ENCODE data around the gene TNS3. TPM values are rescaled to one million over a fixed set of nuclear protein-coding genes. Genes with fewer than 3 reads are reported as not detected.

TNS3 gene
- total RNA-seq, 1 donor from 2014 or later = 120 TPM

DNA sequence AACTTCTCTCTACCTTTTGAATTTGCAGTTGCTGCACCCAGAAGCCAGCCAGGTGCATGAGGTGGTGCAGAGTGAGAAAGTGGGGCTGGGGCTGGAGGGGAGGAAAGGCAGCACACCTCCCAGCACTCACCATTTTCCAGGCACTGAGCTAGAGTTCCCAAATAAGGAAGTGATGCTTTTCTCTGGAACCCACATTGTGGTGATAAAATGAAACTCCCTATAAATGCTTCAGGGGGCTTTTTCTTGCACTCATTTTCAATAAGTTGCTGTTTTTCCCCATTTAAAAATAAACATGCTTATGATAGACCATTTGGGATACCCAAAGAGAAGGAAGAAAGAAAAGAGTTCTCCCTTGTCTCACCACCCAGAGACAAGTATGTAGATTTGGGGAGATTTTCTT lies 42.8 kb upstream of the TNS3 start:
- DNase-seq (ENCODE audit: low spot score, unreplicated experiment) = no peak
- TF ChIP-seq, protein P1, sequence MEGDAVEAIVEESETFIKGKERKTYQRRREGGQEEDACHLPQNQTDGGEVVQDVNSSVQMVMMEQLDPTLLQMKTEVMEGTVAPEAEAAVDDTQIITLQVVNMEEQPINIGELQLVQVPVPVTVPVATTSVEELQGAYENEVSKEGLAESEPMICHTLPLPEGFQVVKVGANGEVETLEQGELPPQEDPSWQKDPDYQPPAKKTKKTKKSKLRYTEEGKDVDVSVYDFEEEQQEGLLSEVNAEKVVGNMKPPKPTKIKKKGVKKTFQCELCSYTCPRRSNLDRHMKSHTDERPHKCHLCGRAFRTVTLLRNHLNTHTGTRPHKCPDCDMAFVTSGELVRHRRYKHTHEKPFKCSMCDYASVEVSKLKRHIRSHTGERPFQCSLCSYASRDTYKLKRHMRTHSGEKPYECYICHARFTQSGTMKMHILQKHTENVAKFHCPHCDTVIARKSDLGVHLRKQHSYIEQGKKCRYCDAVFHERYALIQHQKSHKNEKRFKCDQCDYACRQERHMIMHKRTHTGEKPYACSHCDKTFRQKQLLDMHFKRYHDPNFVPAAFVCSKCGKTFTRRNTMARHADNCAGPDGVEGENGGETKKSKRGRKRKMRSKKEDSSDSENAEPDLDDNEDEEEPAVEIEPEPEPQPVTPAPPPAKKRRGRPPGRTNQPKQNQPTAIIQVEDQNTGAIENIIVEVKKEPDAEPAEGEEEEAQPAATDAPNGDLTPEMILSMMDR (IDR thresholded peaks at IDR 0.05; ENCODE audit: unreplicated experiment) = no peak
- H3K4me3 Mint-ChIP-seq (ENCODE audit: low read depth) = no peak overlapping the region
- H3K27me3 Mint-ChIP-seq = no peaks in the 10 kb centered on the region
- no peak overlapping the region for H3K27ac Mint-ChIP-seq
- H3K4me1 Mint-ChIP-seq (ENCODE audit: low read depth) = peaks cover 36% of the 10 kb centered on the region
- no peaks in the 10 kb centered on the region for H3K9me3 Mint-ChIP-seq (ENCODE audit: low read depth)
- H3K36me3 Mint-ChIP-seq (ENCODE audit: insufficient read depth) = no peaks in the 10 kb centered on the region

DNA sequence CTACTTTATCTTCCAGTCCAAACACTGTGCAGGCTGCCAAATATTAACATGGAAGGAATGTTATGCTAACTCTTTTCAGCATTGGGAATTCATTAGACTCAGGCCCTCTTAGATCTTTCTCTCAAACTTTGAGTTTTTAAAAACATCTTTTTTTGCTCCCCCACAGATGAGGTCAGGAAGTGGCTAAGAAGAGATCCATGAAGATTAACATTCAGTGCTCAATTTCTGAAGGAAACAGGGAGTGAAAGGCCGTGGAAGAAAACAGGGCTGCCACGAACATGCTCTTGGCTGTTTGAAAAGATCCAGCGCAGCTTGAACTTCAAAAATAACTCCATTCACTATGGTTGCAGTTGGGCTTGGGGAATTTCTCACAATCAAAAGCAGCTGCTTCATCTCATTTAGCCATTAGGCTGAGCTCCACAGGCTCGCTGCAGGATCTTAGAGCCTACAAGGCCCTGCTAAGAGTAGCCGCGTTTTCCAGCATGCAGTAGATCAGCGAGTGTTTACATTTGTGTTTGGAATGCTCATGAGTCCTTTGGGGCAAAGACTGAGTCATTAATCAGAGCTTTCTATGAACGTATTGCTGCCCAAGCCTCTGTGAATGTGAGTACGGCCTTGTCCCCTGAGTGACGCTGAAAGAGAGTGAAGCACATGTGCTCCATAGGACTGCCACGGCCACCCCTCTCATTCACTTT lies 41.2 kb upstream of the TNS3 start:
- H3K27ac Mint-ChIP-seq = peak overlapping the region; percentile 94
- no peak for DNase-seq (ENCODE audit: low spot score, unreplicated experiment)

DNA sequence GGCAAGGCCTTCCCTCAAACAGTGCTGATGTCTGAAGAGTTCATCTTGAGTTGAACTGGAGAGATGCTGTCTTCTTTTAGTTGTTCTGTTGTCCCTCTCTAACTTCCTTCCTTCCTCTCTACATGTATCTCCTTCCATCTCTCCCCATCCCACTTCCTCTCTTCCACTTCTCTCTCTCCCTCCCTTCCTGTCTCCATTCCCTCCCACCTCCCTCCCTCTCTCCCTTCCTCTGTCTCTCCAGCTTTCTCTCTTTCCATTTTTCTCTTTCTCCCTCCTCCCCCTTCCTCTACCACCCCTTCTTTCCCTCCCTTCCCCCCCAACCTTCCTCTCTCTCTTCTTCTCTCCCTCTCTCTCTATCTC lies 40.7 kb upstream of the TNS3 start:
- no peak overlapping the region for H3K4me3 Mint-ChIP-seq (ENCODE audit: low read depth)

More for the DNA sequence above, 41.2 kb upstream of the TNS3 start:
- Mint-ChIP-seq H3K36me3 (ENCODE audit: insufficient read depth) (no peaks in the 10 kb centered on the region), H3K27me3 (no peaks in the 10 kb centered on the region), H3K4me3 (ENCODE audit: low read depth) (peak overlapping the region; percentile 4), H3K4me1 (ENCODE audit: low read depth) (peaks cover 36% of the 10 kb centered on the region), H3K9me3 (ENCODE audit: low read depth) (no peaks in the 10 kb centered on the region)
- TF ChIP-seq, protein P1 (IDR thresholded peaks at IDR 0.05; ENCODE audit: unreplicated experiment) = no peak

DNA sequence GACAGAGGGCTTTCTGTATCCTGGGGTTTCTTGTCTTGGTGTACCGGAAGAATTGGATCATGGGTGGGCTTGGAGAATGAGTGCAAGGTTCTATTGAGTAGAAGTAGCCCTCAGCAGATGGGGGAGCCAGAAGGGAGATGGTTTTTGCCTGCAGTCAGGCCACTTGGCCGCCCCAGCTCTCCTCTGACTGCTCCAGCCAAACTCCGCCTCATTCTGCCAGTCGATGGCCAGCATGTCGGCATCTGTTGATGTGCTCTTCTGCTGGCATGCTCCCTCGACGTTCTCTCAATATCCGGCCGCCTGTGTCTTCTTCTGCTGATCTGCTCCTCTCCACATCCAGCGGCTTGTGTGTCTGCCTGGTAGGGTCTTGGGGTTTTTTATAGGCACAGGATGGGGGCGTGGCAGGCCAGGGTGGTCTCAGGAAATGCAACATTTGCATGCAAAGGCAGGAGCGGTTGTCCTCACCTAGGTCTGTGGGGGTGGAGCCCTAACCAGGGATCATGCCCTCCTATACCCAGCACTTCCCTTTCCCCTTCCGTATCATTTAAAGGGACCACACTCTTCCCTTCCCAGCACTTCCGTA lies 40.2 kb upstream of the TNS3 start:
- no peaks in the 10 kb centered on the region for H3K36me3 Mint-ChIP-seq (ENCODE audit: insufficient read depth)
- no peaks in the 10 kb centered on the region for H3K9me3 Mint-ChIP-seq (ENCODE audit: low read depth)
- no peaks in the 10 kb centered on the region for H3K27me3 Mint-ChIP-seq
- TF ChIP-seq, protein P1 (IDR thresholded peaks at IDR 0.05; ENCODE audit: unreplicated experiment) = no peak
- peak overlapping the region; percentile 94 for H3K27ac Mint-ChIP-seq
- DNase-seq (ENCODE audit: low spot score, unreplicated experiment) = no peak
- H3K4me1 Mint-ChIP-seq (ENCODE audit: low read depth) = peaks cover 36% of the 10 kb centered on the region
- no peak overlapping the region for H3K4me3 Mint-ChIP-seq (ENCODE audit: low read depth)

More for the DNA sequence above, 40.7 kb upstream of the TNS3 start:
- H3K36me3 Mint-ChIP-seq (ENCODE audit: insufficient read depth) = no peaks in the 10 kb centered on the region
- H3K27ac Mint-ChIP-seq = peak overlapping the region; percentile 94
- TF ChIP-seq, protein P1 (IDR thresholded peaks at IDR 0.05; ENCODE audit: unreplicated experiment) = no peak
- H3K4me1 Mint-ChIP-seq (ENCODE audit: low read depth) = peaks cover 36% of the 10 kb centered on the region
- DNase-seq (ENCODE audit: low spot score, unreplicated experiment) = no peak
- no peaks in the 10 kb centered on the region for H3K27me3 Mint-ChIP-seq
- no peaks in the 10 kb centered on the region for H3K9me3 Mint-ChIP-seq (ENCODE audit: low read depth)

DNA sequence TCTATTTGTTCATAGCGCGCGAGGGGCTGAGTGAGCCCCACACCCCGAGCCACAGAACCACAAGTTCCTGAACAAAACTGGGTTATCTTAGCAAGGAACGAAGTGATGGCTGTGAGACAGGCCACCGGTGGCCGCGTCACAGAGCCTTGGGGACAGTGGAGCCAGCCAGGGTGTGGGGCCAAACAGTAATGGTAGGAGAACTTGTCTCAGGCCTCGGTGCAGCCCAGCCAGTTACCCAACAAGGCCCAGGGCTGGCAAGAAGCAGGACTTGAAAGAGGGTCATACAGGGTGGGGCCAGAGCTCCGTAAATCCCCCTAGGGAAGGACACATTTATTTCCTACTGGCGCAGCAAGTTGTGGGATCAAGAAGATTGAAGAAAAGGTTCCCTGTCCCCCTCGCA lies 39.4 kb upstream of the TNS3 start:
- H3K4me3 Mint-ChIP-seq (ENCODE audit: low read depth) = no peak overlapping the region
- DNase-seq (ENCODE audit: low spot score, unreplicated experiment) = no peak
- H3K27me3 Mint-ChIP-seq = no peaks in the 10 kb centered on the region
- H3K36me3 Mint-ChIP-seq (ENCODE audit: insufficient read depth) = no peaks in the 10 kb centered on the region
- H3K4me1 Mint-ChIP-seq (ENCODE audit: low read depth) = peaks cover 36% of the 10 kb centered on the region
- H3K9me3 Mint-ChIP-seq (ENCODE audit: low read depth) = no peaks in the 10 kb centered on the region
- H3K27ac Mint-ChIP-seq = peak overlapping the region; percentile 94
- TF ChIP-seq, protein P1 (IDR thresholded peaks at IDR 0.05; ENCODE audit: unreplicated experiment) = no peak

All from progenitor cell of endocrine pancreas (in vitro differentiated cells).